MV-4-11 (cell line): ENCODE results near the gene BPI.
"Not testable (repeated sequence)": the region's sequence is repeated elsewhere in the genome, so short reads cannot be mapped to it uniquely, and the experiment has no call there.

Experiments used
- DNase-seq: peaks from one replicate; lab custom pipeline; 2025; lab: John Stamatoyannopoulos, UW

Gene BPI

GRCh38 chr20:38278131-38278530 is 25.8 kb upstream of the BPI start:
- peak; percentile 87 for DNase-seq

- DNase-seq = peak; percentile 60
Observed at GRCh38 chr20:38278763-38279162, 25.2 kb upstream of the BPI start.

- peak; percentile 11 for DNase-seq
Observed at GRCh38 chr20:38281176-38281915, 22.6 kb upstream of the BPI start.

DNA sequence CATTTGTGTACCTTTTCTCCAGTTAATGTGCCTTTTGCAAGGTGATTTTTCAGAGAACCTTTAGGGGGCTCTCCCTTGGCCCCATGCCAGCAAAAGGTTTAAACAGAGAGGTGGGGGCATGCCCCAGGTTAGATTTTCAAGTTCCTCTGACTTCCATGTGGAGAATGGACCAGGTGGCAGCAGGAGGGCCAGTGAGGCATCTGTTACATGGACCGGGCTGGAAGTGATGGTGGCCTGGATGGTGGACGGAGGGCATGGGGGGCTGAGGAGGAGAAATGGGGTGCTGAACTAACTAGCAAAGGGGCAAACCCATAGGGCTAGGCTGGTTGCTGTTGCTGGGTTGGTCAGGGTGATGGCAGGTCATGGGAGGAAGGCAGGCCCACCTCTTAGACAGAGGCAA is 20.7 kb upstream of the BPI start:
- DNase-seq = no peak

DNA sequence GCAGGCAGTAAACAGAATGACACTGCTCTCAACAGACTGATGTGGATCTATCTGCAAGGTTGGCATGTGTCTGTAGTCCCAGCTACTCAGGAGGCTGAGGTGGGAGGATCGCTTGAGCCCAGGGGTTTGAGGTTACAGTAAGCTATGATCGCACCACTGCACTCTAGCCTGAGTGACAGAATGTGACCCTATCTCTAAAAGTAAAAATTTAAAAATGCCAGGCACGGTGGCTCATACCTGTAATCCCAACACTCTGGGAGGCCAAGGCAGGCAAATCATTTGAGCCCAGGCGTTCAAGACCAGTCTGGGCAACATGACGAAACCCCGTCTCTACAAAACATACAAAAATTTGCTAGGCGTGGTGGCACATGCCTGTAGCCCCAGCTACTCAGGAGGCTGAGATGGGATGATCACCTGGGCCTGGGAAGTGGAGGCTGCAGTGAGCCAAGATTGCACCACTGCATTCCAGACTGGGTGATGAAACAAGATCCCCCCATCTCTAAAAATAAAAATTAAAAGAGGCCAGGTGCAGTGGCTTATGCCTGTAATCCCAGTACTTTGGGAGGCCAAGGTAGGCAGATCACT is 19.8 kb upstream of the BPI start:
- DNase-seq = not testable (repeated sequence)

DNA sequence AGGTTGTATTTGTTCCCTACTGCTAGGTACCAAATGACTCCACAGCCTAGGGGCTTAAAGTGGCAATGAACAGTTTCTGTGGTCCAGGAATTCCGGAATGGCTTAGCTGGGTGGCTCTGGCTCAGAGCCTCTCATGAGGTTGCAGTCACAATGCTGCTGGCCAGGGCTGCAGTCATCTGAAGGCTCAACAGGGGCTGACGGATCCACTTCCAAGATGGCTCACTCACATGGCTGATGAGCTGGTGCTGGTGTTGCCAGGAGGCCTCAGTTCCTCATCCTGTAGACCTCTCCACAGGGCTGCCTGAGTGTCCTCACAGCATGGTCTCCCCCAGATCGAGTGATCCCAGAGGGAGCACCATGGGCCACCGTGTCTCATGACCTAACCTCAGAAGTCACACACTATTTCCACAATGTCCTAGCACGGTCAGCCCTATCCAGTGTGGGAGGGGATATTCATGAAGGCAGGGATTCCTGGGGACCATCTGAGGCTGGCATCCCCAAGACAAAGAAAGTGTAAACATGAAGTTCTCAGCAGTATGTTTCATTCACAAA is 19.0 kb upstream of the BPI start:
- DNase-seq = no peak

- peak; percentile 32 for DNase-seq
Observed at GRCh38 chr20:38286586-38287531, 17.1 kb upstream of the BPI start.

DNA sequence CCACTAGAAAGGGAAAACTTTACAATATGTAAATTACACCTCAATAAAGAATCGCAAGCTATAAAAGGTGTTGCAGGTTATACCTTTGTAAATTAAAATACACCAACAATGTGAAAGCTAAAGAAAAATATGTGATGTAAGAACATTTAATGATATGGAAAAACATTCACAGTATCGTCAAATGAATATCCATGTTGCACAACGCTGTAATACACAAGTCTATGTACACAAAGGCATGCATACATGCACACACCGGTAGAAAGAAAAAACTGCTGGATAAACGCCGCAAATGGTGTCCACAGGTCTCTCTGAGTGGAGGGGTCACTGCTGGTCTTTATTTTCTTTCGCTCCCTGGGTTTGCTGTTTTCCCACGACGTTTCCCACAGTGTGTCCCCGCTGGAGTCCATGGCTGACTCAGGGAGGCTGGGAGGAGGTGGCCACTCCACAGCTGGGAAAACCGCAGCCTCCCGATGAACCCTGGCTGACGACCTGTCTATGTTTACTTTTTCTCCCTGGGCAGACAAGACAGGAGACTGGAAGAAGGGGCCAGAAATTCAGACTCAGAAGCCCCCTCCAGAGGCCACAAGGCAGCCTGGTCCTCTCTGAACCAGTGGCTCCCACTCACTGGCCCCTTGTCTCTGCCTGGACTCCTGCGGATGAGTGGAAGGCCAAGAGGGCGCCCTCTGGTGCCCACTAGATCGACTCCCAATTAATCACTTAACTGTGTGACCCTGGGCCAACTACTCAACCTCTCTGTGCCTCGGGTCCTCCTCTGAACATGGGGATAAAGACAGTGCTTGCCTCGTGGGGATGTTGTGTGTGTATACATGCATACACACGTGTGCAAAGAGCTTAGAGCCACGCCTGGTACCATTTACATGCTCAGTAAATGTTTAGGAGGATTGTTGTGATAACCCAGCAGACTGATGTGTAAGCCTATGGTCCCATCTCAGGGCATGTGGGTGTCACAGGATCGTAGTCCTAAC is 12.8 kb upstream of the BPI start:
- no peak for DNase-seq

DNA sequence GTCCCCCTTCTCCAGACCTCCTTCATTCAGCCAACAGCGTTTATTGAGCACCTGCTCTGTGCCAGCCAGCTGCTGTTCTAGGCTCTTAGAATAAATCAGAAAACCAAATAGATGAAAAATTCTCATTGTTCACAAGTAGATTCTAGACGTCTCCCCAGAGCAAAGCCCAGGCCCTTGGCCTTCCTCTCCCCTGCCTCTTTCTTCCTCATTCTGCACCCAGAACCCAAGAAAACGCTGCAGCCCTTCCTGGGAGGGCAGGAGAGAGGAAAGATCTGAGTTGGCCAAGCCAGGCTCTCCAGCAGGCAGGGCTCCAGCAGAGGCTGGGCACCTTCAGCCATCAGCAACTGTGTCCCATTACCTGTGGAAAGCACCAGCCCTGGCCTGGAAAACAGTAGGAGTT is 12.0 kb upstream of the BPI start:
- DNase-seq = peak; percentile 28

GRCh38 chr20:38293491-38294065 is 10.4 kb upstream of the BPI start:
- DNase-seq = no peak

- DNase-seq = no peak
Observed at GRCh38 chr20:38294076-38294591, 9.8 kb upstream of the BPI start.

- no peak for DNase-seq
Observed at GRCh38 chr20:38295811-38296210, 8.1 kb upstream of the BPI start.

- peak; percentile 30 for DNase-seq
Observed at GRCh38 chr20:38296433-38296832, 7.5 kb upstream of the BPI start.

GRCh38 chr20:38297916-38298674 is 5.9 kb upstream of the BPI start:
- DNase-seq = no peak

- peak; percentile 95 for DNase-seq
Observed at GRCh38 chr20:38298768-38299288, 5.1 kb upstream of the BPI start.

DNA sequence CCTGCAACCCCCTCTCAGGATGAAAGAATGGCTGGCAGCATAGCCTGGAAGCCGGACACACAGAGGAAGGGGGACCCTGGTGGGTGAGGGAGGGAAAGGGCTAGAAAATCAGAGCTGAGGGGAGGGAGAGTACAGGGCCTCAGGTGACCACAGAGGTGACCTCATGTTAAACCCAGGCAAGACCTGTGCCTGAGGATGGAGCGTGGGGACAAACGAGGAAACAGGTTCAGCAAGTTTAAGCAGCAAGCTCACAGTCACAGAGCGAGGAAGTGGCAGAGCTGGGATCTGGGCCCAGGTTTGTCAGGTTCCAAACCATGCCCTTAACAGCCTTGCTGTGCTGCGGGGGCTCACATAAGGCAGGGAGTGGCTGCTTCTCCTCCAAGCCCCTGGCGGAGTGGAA is 4.0 kb upstream of the BPI start:
- DNase-seq = no peak

GRCh38 chr20:38300438-38300837 is 3.5 kb upstream of the BPI start:
- no peak for DNase-seq

DNA sequence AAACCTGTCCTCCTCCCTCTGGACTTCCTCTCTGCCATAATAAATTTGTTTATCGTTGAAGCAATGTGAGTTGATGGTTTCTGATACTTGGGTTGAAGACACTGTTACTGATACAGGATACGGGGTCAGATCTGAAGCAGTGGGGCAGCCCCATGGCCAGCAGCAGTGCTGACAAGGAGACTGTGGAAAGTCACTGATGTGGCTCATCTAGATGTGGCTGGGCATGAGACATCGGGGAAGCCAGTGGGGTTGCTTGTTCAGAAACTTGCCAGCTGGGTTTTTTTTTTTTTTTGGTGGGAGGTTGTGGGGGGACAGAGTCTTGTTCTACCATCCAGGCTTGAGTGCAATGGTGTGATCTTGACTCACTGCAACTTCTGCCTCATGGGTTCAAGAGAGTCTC is 2.6 kb upstream of the BPI start:
- DNase-seq = no peak

DNA sequence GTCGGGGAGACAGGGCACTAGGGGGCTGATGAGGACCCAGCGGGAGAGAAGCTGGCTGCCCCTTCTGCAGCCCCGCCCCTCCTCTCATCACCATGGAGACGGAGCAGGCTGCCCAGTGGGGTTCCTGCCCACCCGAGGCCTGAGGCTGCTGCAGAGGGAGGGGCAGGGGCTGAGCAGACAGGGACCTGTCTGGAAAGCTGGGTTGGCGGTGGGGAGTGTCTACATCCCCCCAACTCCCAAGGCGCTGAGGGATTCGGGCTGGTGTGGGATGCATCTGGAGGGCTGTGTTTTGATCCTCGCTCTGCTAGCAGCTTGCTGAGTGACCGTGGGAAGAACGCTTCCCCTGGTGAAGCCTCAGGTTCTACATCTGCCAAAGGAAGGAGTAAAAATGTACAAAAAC is 1.2 kb upstream of the BPI start:
- no peak for DNase-seq
